Measurements from ENCODE around the gene PLA2G5.

The PLA2G5 gene

GRCh38 chr1:20137055-20137454, 67.1 kb downstream of the PLA2G5 start:
- no peak overlapping the region for H3K4me3 ChIP-seq (ENCODE audit: low read length)
- no peak for DNase-seq (ENCODE audit: low read depth, low spot score)

- no peak overlapping the region for H3K4me3 ChIP-seq (ENCODE audit: low read length)
- DNase-seq (ENCODE audit: low read depth, low spot score) = no peak
These were observed 67.6 kb downstream of the PLA2G5 start for GRCh38 chr1:20137604-20138003.

DNA sequence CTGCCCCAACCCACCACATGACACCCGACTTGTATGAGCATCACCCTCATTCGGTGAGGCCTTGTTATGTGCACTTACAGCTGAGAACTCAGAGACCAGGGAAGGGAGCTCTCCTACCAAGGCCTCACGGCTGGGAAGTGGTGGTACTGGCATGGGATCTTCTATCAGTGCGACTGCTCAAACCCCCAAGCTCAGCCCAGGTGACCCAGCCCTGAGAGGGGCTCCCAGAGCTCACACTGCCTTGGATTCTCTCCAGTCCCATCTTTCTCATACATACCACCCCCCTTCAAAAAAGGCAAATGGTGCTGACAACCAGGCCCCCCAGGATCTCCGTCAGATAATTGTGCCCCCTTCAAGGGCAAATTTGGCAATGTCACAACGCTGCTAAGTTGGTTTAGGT, 68.4 kb downstream of the PLA2G5 start:
- DNase-seq (ENCODE audit: low read depth, low spot score) = no peak

GRCh38 chr1:20138961-20139550, 69.1 kb downstream of the PLA2G5 start, which contains the start of gene PLA2G2F:
Gene PLA2G2F (plus strand): TSS chr1:20139323. CDS start chr1:20139428, 105 bp downstream.
- no peak for DNase-seq (ENCODE audit: low read depth, low spot score)
- no peak within 1 kb of the TSS for H3K4me3 ChIP-seq (ENCODE audit: low read length)

More for the DNA sequence above, 68.4 kb downstream of the PLA2G5 start:
- H3K4me3 ChIP-seq (ENCODE audit: low read length) = no peak overlapping the region

DNA sequence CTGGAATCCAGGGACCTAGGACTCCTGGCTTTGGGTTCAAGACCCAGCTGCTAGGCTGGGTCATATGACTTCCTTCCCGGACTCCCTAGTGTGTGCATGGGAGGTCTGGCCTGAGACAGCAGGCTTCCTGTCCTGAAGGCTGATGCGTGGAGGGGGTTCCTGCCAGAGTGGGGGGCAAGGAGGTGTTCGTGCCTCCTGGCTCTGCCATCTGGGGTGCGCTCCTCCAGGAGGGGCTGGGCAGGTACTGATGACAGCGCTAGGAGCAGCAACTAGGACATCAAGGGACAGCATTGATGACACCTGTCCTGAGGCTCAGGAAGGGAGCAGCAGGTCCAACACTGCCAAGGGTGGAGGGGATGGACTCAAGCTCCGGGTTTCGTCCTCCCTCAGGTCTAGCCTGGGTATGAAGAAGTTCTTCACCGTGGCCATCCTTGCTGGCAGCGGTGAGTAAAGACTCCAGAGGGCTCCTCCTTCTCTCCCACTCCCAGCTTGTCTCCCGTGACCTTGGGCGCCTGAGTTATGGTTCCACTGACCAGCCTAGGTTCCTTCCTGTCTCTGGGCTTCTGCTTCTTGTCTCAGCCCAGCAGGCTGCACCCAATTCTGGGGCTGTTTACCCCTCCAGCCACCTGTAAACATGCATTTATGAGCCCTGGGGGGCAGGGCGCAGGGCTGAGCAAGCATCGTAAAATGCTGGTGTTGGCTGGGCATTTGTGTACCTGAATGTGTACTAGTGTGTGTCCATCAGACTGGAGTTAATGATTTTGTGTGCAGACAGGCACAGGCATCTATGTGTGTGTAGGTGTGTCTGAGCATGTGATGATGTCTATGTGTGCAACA, 70.0 kb downstream of the PLA2G5 start:
- no peak overlapping the region for H3K4me3 ChIP-seq (ENCODE audit: low read length)
- DNase-seq (ENCODE audit: low read depth, low spot score) = no peak

DNA sequence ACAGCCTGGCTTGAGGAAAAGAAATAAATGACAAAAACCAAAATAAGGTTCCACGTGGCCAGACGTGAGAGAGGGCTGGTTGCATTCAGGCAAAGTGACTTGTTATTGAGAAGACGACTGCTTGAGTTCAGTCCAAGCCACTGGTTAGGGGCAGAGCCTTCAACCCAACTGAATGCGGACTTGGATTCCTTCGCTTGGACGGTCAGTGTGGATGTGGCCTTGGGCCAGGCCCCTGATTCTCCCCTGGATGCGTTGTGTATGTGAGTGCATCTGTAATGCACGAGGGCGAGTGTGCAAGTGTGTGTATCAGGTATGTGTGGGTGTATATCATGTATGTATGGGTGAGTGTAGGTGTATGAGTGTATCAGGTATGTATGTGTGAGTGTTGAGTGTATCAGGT, 71.0 kb downstream of the PLA2G5 start:
- DNase-seq (ENCODE audit: low read depth, low spot score) = no peak
- no peak overlapping the region for H3K4me3 ChIP-seq (ENCODE audit: low read length)

GRCh38 chr1:20141466-20141865, 71.5 kb downstream of the PLA2G5 start:
- no peak for DNase-seq (ENCODE audit: low read depth, low spot score)
- no peak overlapping the region for H3K4me3 ChIP-seq (ENCODE audit: low read length)
